GM12878 (cell line): ENCODE measurements around the gene TCERG1L. TPM values are rescaled to one million over a fixed set of nuclear protein-coding genes. Genes with fewer than 3 reads are reported as not detected.

ENCODE experiments used
- ATF7 ChIP-seq: fragments of 450-650 bp; IDR thresholded peaks from 2 replicates; pipeline ENCODE4 v1.6.1; 2016; ENCODE audit warnings: low read depth, mild to moderate bottlenecking
- FOXM1 ChIP-seq: IDR thresholded peaks from 2 replicates; pipeline ENCODE4 v1.6.1; 2012; ENCODE audit warnings: low read depth, mild to moderate bottlenecking, inconsistent platforms, low read length, moderate library complexity
- JUND ChIP-seq: IDR thresholded peaks from 2 replicates; pipeline ENCODE4 v1.6.1; 2012; ENCODE audit warnings: low read depth, mild to moderate bottlenecking, low read length, improper control_type of control experiment, moderate library complexity
- KDM1A ChIP-seq: fragments of 200-600 bp; sonication (generic); IDR thresholded peaks from 2 replicates; pipeline ENCODE4 v1.6.1; 2016; ENCODE audit warnings: borderline replicate concordance
- NFYA ChIP-seq: IDR thresholded peaks from 2 replicates; pipeline ENCODE4 v1.6.1; 2011; ENCODE audit warnings: low read depth, mild to moderate bottlenecking, low read length, improper control_type of control experiment, borderline replicate concordance
- SMAD5 ChIP-seq: IDR thresholded peaks from 2 replicates; pipeline ENCODE4 v1.6.1; 2016; ENCODE audit warnings: antibody characterized with exemption, low read depth
- STAT3 ChIP-seq: IDR thresholded peaks from 2 replicates; pipeline ENCODE4 v1.6.1; 2011; ENCODE audit warnings: low read depth, low read length, improper control_type of control experiment
- TAF1 ChIP-seq: IDR thresholded peaks from 2 replicates; pipeline ENCODE4 v1.6.1; 2011; ENCODE audit warnings: mild to moderate bottlenecking, low read depth, low read length, borderline replicate concordance
- polyA plus RNA-seq, 11 experiments: library from polyadenylated mRNA; depleted of rRNA in 4 of 11; unstranded in 6 of 11; stranded (reverse) in 5 of 11; fragments of >200 nt; fragmentation: Nextera tagmentation in 4 of 11; fragmentation: Illumina TruSeq in 1 of 11; extraction: Ambion mirVana in 4 of 11; extraction: Trizol in 1 of 11; gene quantifications; 1 replicate in 1 of 11; 2 replicates in 10 of 11; pipeline versions ENCODE4 v1.2.1 to v1.2.3, GENCODE V29; 2011 to 2016; ENCODE audit warnings: inconsistent platforms in 2 of 11, missing spikeins in 2 of 11, low read depth in 1 of 11
- total RNA-seq, 4 experiments: library from RNA; depleted of rRNA in 3 of 4; stranded (reverse); fragments of >200 nt in 3 of 4; fragmentation: Illumina TruSeq in 1 of 4; extraction: Trizol in 1 of 4; gene quantifications; 2 replicates each; pipeline versions ENCODE4 v1.2.1 to v1.2.3, GENCODE V29; 2013 to 2021
- TF ChIP-seq, protein P1 (sequence below): fragments of 150-350 bp; IDR thresholded peaks from 2 replicates; pipeline ENCODE4 v1.6.1; 2014; ENCODE audit warnings: mild to moderate bottlenecking, low read depth, low read length
- TF ChIP-seq, protein P2 (sequence below): fragments of 450-650 bp; IDR thresholded peaks from 2 replicates; pipeline ENCODE4 v1.6.1; 2017; ENCODE audit warnings: mild to moderate bottlenecking, moderate library complexity
- TF ChIP-seq, protein P3 (sequence below): fragments of 150-350 bp; IDR thresholded peaks from 2 replicates; pipeline ENCODE4 v1.6.1; 2016; ENCODE audit warnings: low read depth, low read length
- TF ChIP-seq, protein P4 (sequence below): fragments of 450-650 bp; IDR thresholded peaks from 2 replicates; pipeline ENCODE4 v1.6.1; 2016; ENCODE audit warnings: mild to moderate bottlenecking

Gene TCERG1L
- total and polyA plus RNA-seq, 10 of the 15 experiments (the other 5 are each of a cell fraction or from before 2014, with no cell fraction given) = not detected

DNA sequence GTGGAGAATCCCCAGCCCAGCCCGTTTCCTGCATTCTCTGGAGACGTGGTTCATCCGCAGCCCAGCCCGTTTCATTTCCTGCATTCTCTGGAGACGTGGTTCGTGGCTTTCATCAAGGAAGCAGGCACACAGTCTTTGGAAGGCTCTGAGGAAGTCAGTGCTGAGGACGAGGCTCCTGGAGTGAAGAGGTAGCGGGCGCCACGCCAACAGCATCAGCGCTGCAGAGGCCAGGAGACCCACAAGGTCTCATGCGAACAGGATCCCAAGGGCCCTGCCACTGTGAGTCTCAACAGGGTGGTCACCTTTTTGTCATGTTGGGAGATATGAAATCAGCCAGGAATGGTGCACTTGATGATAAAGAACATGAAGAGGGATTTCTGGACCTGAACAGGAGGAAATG lies 12.4 kb upstream of the TCERG1L start (continued):
- TF ChIP-seq, protein P1, sequence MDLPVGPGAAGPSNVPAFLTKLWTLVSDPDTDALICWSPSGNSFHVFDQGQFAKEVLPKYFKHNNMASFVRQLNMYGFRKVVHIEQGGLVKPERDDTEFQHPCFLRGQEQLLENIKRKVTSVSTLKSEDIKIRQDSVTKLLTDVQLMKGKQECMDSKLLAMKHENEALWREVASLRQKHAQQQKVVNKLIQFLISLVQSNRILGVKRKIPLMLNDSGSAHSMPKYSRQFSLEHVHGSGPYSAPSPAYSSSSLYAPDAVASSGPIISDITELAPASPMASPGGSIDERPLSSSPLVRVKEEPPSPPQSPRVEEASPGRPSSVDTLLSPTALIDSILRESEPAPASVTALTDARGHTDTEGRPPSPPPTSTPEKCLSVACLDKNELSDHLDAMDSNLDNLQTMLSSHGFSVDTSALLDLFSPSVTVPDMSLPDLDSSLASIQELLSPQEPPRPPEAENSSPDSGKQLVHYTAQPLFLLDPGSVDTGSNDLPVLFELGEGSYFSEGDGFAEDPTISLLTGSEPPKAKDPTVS = no peak
- TF ChIP-seq, protein P2, sequence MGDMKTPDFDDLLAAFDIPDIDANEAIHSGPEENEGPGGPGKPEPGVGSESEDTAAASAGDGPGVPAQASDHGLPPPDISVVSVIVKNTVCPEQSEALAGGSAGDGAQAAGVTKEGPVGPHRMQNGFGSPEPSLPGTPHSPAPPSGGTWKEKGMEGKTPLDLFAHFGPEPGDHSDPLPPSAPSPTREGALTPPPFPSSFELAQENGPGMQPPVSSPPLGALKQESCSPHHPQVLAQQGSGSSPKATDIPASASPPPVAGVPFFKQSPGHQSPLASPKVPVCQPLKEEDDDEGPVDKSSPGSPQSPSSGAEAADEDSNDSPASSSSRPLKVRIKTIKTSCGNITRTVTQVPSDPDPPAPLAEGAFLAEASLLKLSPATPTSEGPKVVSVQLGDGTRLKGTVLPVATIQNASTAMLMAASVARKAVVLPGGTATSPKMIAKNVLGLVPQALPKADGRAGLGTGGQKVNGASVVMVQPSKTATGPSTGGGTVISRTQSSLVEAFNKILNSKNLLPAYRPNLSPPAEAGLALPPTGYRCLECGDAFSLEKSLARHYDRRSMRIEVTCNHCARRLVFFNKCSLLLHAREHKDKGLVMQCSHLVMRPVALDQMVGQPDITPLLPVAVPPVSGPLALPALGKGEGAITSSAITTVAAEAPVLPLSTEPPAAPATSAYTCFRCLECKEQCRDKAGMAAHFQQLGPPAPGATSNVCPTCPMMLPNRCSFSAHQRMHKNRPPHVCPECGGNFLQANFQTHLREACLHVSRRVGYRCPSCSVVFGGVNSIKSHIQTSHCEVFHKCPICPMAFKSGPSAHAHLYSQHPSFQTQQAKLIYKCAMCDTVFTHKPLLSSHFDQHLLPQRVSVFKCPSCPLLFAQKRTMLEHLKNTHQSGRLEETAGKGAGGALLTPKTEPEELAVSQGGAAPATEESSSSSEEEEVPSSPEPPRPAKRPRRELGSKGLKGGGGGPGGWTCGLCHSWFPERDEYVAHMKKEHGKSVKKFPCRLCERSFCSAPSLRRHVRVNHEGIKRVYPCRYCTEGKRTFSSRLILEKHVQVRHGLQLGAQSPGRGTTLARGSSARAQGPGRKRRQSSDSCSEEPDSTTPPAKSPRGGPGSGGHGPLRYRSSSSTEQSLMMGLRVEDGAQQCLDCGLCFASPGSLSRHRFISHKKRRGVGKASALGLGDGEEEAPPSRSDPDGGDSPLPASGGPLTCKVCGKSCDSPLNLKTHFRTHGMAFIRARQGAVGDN = no peak
- TF ChIP-seq FOXM1 = no peak
- no peak for TF ChIP-seq SMAD5
- no peak for TF ChIP-seq STAT3
- TF ChIP-seq, protein P3, sequence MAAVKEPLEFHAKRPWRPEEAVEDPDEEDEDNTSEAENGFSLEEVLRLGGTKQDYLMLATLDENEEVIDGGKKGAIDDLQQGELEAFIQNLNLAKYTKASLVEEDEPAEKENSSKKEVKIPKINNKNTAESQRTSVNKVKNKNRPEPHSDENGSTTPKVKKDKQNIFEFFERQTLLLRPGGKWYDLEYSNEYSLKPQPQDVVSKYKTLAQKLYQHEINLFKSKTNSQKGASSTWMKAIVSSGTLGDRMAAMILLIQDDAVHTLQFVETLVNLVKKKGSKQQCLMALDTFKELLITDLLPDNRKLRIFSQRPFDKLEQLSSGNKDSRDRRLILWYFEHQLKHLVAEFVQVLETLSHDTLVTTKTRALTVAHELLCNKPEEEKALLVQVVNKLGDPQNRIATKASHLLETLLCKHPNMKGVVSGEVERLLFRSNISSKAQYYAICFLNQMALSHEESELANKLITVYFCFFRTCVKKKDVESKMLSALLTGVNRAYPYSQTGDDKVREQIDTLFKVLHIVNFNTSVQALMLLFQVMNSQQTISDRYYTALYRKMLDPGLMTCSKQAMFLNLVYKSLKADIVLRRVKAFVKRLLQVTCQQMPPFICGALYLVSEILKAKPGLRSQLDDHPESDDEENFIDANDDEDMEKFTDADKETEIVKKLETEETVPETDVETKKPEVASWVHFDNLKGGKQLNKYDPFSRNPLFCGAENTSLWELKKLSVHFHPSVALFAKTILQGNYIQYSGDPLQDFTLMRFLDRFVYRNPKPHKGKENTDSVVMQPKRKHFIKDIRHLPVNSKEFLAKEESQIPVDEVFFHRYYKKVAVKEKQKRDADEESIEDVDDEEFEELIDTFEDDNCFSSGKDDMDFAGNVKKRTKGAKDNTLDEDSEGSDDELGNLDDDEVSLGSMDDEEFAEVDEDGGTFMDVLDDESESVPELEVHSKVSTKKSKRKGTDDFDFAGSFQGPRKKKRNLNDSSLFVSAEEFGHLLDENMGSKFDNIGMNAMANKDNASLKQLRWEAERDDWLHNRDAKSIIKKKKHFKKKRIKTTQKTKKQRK = no peak
- TF ChIP-seq JUND = no peak
- TF ChIP-seq NFYA = no peak
- no peak for TF ChIP-seq KDM1A
- no peak for TF ChIP-seq TAF1
- no peak for TF ChIP-seq ATF7
- TF ChIP-seq, protein P4, sequence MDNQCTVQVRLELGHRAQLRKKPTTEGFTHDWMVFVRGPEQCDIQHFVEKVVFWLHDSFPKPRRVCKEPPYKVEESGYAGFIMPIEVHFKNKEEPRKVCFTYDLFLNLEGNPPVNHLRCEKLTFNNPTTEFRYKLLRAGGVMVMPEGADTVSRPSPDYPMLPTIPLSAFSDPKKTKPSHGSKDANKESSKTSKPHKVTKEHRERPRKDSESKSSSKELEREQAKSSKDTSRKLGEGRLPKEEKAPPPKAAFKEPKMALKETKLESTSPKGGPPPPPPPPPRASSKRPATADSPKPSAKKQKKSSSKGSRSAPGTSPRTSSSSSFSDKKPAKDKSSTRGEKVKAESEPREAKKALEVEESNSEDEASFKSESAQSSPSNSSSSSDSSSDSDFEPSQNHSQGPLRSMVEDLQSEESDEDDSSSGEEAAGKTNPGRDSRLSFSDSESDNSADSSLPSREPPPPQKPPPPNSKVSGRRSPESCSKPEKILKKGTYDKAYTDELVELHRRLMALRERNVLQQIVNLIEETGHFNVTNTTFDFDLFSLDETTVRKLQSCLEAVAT = no peak
